ENCODE results near the gene ASXL3.

Gene ASXL3

DNA sequence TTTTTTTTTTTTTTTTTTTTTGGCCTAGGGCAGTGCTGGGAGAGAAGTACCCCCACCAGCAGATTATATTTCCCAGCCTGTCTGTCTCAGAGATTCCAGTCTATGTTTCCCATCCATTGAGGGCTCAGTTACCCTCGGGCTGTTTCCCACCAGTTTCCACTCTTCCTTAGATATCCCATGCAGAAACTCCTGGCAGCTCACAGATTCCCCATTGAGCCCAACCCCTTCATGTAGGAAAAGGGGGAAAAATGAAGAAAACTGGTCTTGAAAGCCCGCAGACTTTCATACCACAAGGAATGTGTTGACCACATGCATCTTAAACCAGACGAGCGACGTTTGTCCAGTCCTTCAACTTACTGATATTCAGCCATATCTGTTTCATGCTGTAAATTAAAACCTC, 15.2 kb downstream of the ASXL3 start:
- POLR2A ChIA-PET (ENCODE audit: low non-redundant PET) = no interaction called here
- H3K27ac ChIP-seq = no peak overlapping the region
- no peak for DNase-seq (ENCODE audit: low spot score)
- CTCF ChIA-PET = no interaction called here
- TF ChIP-seq, protein P1, sequence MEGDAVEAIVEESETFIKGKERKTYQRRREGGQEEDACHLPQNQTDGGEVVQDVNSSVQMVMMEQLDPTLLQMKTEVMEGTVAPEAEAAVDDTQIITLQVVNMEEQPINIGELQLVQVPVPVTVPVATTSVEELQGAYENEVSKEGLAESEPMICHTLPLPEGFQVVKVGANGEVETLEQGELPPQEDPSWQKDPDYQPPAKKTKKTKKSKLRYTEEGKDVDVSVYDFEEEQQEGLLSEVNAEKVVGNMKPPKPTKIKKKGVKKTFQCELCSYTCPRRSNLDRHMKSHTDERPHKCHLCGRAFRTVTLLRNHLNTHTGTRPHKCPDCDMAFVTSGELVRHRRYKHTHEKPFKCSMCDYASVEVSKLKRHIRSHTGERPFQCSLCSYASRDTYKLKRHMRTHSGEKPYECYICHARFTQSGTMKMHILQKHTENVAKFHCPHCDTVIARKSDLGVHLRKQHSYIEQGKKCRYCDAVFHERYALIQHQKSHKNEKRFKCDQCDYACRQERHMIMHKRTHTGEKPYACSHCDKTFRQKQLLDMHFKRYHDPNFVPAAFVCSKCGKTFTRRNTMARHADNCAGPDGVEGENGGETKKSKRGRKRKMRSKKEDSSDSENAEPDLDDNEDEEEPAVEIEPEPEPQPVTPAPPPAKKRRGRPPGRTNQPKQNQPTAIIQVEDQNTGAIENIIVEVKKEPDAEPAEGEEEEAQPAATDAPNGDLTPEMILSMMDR (conservative IDR thresholded peaks at IDR 0.05; ENCODE audit: low read depth) = no peak

DNA sequence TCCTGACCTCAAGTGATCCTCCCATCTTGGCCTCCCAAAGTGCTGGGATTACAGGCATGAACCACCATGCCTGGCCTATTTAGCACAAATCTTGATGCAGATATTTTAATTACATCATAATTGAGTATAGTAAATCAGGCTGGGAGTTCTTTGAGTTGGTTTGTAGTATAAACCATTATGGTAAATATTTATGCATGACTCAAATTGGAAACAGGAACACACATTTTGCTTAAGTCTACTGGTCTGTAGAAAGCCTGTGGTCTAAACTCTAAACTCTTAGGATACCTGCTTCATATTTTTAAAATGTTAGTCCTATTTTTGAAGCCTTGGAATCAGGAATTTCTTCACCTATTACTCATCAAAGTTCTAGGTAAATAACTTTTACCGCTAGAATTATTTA, 16.8 kb downstream of the ASXL3 start:
- no peak overlapping the region for H3K27ac ChIP-seq
- no peak for DNase-seq (ENCODE audit: low spot score)
- ChIA-PET POLR2A (ENCODE audit: low non-redundant PET) (no interaction called here), CTCF (no interaction called here)
- TF ChIP-seq, protein P1 (conservative IDR thresholded peaks at IDR 0.05; ENCODE audit: low read depth) = no peak

- CTCF ChIA-PET = no interaction called here
- TF ChIP-seq, protein P1 (conservative IDR thresholded peaks at IDR 0.05; ENCODE audit: low read depth) = no peak
- no peak overlapping the region for H3K27ac ChIP-seq
- POLR2A ChIA-PET (ENCODE audit: low non-redundant PET) = no interaction called here
- DNase-seq (ENCODE audit: low spot score) = peak; percentile 8
Observed at GRCh38 chr18:33596178-33596854, 18.3 kb downstream of the ASXL3 start.

DNA sequence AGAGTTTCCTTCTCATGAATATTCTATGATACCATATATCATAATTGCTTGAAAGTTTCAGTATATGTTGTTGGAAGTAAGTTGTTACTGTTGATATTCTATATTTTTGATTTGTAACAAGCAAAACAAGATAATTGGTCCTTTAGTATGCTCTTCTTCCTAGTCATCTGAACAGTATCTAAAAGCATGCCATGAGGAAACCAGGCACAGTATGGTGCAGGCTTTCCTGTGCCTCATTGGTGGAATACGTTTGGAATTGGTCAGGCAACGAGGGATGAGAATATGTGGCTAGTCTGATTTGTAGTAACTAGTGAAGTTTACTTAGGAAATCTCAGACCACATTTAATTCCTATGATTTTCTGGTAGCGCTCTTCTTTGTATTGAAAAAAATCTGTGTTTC, 22.8 kb downstream of the ASXL3 start:
- no peak for DNase-seq (ENCODE audit: low spot score)
- ChIA-PET POLR2A (ENCODE audit: low non-redundant PET) (no interaction called here), CTCF (no interaction called here)
- TF ChIP-seq, protein P1 (conservative IDR thresholded peaks at IDR 0.05; ENCODE audit: low read depth) = no peak
- no peak overlapping the region for H3K27ac ChIP-seq

DNA sequence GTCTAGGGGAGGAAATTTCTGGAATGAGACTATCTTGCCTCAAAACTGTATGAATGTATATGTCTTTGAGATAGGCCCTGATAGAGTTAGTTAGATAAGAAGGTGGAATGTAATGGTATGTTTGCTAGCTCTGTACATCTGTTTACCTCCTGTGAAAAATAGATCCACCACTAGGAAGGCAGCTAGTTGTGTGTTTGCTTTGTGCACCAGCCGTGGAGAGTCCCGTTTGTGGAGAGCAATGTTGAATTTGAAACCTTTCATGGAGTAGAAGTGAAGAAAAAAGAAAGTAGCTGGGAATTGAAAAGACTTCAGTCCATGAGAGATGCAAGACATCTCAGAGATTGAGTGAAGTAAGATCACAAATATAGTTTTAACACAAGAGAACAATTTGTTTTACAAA, 25.4 kb downstream of the ASXL3 start:
- POLR2A ChIA-PET (ENCODE audit: low non-redundant PET) = no interaction called here
- H3K27ac ChIP-seq = no peak overlapping the region
- no peak for DNase-seq (ENCODE audit: low spot score)
- TF ChIP-seq, protein P1 (conservative IDR thresholded peaks at IDR 0.05; ENCODE audit: low read depth) = no peak
- CTCF ChIA-PET = no interaction called here

GRCh38 chr18:33605250-33605649, 27.2 kb downstream of the ASXL3 start:
- ChIA-PET POLR2A (ENCODE audit: low non-redundant PET) (no interaction called here), CTCF (no interaction called here)
- TF ChIP-seq, protein P1 (conservative IDR thresholded peaks at IDR 0.05; ENCODE audit: low read depth) = no peak
- no peak overlapping the region for H3K27ac ChIP-seq
- no peak for DNase-seq (ENCODE audit: low spot score)

Data from RWPE1 (cell line).